ENCODE results near the gene COQ3. TPM values are rescaled to one million over a fixed set of nuclear protein-coding genes. Genes with fewer than 3 reads are reported as not detected.
A peak's percentile ranks its signal among the peaks of the same experiment; 100 is the strongest.

The COQ3 gene
- total RNA-seq, 6 experiments from 2014 or later = 5.6 to 8.2 (median 6.7) TPM

GRCh38 chr6:99427988-99428387 is 34.0 kb upstream of the COQ3 start:
- no peak for TF ChIP-seq CTCF (IDR thresholded peaks at IDR 0.05)
- no peak for TF ChIP-seq POLR2A (IDR thresholded peaks at IDR 0.05)
- intact Hi-C loops (cut with DNase I) = no loop called here
- no peak for ATAC-seq

GRCh38 chr6:99426451-99426757 is 32.4 kb upstream of the COQ3 start:
- Histone ChIP-seq H3K4me1 (peaks cover 0 to 36% (median 5%) of the 10 kb centered on the region in 4 donors), H3K27me3 (no peaks in the 10 kb centered on the region), H3K4me3 (peak overlapping the region; percentile 66 to 82 (median 79)), H3K27ac (peak overlapping the region; percentile 93 to 97 (median 97)), H3K36me3 (no peaks in the 10 kb centered on the region), H3K9me3 (no peaks in the 10 kb centered on the region)
- ATAC-seq (no peak), DNase-seq (no peak)
- intact Hi-C loops (cut with DNase I) = no loop called here
- WGBS (ENCODE audit: insufficient coverage, low coverage, low lambda C conversion rate, missing lambda C conversion rate) = 33% methylated on average over 4 of the region's 4 CpGs
- no peak for TF ChIP-seq POLR2A (IDR thresholded peaks at IDR 0.05)
- no peak for TF ChIP-seq CTCF (IDR thresholded peaks at IDR 0.05)

More at GRCh38 chr6:99427988-99428387, 34.0 kb upstream of the COQ3 start:
- peaks cover 0 to 22% (median 5%) of the 10 kb centered on the region in 4 donors for H3K4me1 ChIP-seq
- DNase-seq = no peak
- H3K27ac ChIP-seq = no peak overlapping the region
- H3K27me3 ChIP-seq = no peaks in the 10 kb centered on the region
- H3K9me3 ChIP-seq = no peaks in the 10 kb centered on the region
- 97% methylated on average over 5 of the region's 5 CpGs for WGBS (ENCODE audit: insufficient coverage, low coverage, low lambda C conversion rate, missing lambda C conversion rate)
- no peak overlapping the region for H3K4me3 ChIP-seq
- peaks cover 0 to 3% (median 0%) of the 10 kb centered on the region in 4 donors for H3K36me3 ChIP-seq

- Histone ChIP-seq H3K27ac (peak overlapping the region; percentile 93 to 97 (median 97)), H3K4me1 (peaks cover 0 to 41% (median 5%) of the 10 kb centered on the region in 4 donors), H3K4me3 (peak overlapping the region; percentile 66 to 82 (median 79)), H3K27me3 (no peaks in the 10 kb centered on the region), H3K9me3 (no peaks in the 10 kb centered on the region), H3K36me3 (no peaks in the 10 kb centered on the region)
- 1% methylated on average over 27 of the region's 29 CpGs for WGBS (ENCODE audit: insufficient coverage, low coverage, low lambda C conversion rate, missing lambda C conversion rate)
- ATAC-seq = peak; percentile 76 to 83 (median 82)
- peak; percentile 32 to 55 (median 48) for TF ChIP-seq CTCF (IDR thresholded peaks at IDR 0.05)
- no peak for TF ChIP-seq POLR2A (IDR thresholded peaks at IDR 0.05)
- intact Hi-C loops (cut with DNase I) = no loop called here
- peak; percentile 92 to 93 (median 92) for DNase-seq
Measured at GRCh38 chr6:99425647-99426450, 31.9 kb upstream of the COQ3 start.

- no peaks in the 10 kb centered on the region for H3K9me3 ChIP-seq
- WGBS (ENCODE audit: insufficient coverage, low coverage, low lambda C conversion rate, missing lambda C conversion rate) = under 1% methylated on average over 52 of the region's 53 CpGs
- H3K36me3 ChIP-seq = no peaks in the 10 kb centered on the region
- TF ChIP-seq CTCF (IDR thresholded peaks at IDR 0.05) (no peak), POLR2A (IDR thresholded peaks at IDR 0.05) (no peak)
- no peaks in the 10 kb centered on the region for H3K27me3 ChIP-seq
- H3K4me1 ChIP-seq = peaks cover 0 to 46% (median 5%) of the 10 kb centered on the region in 4 donors
- peak; percentile 83 to 93 (median 86) for DNase-seq
- H3K4me3 ChIP-seq = peak within 1 kb of the TSS; percentile 66 to 82 (median 79)
- intact Hi-C loops (cut with DNase I) = no loop called here
- H3K27ac ChIP-seq = peak within 1 kb of the TSS; percentile 93 to 97 (median 97)
- ATAC-seq = peak; percentile 90 to 96 (median 92)
Measured at GRCh38 chr6:99424761-99425646, 31.0 kb upstream of the COQ3 start, which contains the start of gene PNISR. Gene PNISR, minus strand, starts transcription at chr6:99425308. Its CDS starts 10,649 bp downstream, at chr6:99414659.
